ENCODE results near the gene NTF3.

Gene NTF3

DNA sequence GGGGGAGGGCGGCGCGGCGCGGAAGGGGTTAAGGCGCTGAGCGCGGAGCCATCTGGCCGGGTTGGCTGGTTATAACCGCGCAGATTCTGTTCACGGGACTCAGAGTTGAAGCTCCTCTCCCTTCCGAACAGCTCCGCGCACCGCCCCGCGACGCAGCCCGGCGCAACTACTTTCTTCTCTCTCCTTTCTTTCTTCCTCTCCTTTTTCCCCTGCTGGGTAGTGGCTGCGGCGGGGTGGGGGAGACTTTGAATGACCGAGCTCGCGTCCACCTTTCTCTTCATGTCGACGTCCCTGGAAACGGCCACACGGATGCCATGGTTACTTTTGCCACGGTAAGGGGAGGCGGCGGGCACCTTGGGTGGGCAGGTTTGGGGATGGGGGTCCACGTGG, at the start of gene NTF3:
Gene NTF3, plus strand, starts transcription at position 98 of the 390 bp plus-strand sequence. Its CDS starts 217 bp downstream, at position 315.
- DNase-seq: no peak

DNA sequence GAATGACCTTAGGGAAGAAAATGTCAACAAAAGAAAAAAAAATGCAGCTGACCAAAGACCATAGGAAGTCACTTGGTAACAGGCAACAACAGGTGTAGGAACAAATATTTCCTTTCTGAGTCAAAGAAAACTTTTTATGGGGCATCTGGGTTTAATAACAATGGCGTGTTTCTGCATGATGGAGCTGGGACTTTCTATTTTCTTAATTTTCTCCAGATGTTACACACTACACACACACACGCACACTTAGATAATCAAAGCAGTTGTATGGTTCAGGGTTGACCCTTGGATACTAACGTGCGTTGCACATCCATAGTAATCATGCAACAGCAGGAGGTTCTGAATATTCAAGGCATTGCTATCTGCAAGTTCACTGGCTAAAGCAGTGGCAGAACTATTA, 47.9 kb upstream of the NTF3 start:
- DNase-seq: no peak

DNA sequence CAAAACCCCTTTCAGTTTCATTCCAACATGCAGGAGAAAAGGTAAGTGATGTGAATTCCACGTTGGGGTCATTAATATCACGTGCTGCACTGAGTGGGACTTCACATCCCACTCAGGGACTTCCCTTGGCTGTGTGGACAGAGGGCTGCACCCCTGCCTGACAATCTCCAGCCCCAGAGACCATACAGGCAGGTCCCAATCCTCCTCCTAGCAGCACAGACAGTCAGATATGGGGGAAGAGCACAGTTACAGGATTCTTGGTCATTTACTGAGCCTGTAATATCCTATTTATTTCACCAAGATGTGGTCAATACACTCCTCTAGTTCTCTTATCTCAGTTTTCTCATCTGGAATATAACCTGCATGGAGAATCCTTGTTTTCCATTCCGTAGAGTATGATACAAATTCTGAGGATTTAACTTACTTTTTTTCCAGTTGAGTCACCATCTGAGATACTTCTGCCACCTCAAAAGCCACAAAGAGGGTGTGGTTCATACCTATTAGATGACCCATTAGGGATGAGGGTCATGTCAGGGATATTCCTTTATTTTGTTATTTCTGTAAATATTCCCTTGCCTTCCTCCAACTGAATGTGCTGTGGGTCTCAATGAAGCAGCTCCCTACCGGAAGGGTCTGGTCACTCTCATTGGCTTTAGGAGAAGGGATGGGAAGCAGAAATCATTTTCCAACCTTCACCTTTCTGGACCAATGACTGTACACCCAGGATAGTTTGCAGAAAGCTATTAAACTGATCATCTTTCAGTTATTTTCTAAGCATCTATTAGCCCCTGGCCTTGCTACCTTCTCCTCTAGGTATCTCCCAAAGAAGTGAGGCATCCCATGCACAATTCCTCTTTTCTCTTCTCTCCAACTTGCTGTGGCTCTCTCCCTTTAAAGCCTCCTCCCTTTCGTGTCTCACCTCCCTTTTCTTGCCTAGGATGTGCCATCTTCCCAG, 43.0 kb upstream of the NTF3 start:
- no peak for DNase-seq

DNA sequence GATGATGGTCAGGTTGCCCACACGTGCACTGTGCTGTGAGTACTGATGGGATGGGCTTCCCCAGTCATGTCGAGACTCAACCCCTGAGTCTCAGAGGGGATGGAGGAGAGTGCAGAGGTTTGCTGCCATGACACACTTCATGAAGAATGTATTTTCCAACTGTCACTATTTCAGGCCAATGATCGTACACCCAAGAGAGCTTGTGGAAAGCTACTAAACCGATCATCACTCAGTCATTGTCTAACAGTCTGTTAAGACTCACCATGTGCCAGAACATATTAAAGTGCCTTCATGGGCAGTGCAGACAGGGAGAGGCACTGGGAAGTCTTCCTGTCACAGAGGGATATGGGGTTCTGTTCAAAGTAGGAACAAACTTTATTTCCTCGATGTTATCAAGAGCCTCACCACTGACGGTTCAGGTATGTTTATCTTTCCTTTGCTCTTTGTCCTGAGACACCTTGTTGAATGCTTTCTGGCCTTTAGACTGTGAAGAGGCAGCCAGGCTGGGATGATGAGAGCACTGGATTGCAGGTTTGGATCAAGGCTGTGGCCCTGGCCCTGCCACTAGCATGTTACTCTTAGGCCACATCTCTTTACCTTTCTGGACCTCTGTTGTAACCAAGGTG, 41.6 kb upstream of the NTF3 start:
- DNase-seq: no peak

DNA sequence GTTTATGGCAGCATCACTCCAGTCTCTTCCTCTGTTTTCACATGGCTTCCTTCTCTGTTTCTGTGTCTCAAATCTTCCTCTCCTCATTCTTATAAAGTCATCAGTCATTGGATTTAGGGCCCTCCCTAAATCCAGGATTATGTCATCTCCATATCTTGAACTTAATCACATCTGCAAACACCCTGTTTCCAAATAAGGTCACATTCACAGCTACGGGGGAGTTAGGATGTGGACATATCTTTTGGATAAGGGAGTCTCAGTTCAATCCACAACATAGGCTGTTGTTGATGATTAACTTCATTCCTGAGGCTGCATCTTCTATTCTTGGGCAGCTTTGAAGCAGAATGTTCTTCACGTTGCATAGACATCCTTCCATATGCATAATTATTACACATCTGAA, 40.3 kb upstream of the NTF3 start:
- DNase-seq: no peak

DNA sequence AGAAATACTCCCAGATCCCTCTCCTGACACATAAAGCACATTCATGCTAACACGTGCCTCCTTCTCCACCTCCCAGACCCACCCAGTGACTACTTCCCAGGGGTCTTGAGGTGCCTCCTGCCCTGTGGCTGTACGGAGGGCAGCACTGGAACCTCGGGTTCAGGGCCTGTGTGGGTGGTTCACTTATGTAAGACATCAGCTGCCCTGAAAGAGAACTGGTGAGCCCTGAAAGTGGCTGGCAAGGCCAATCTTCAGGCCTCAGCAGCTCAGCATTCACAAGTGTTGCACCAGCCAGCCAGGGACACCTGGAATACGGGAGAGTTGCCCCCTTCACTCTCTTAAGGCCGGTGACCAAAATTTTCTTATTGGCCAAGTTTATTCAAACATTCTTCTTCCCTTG, 38.9 kb upstream of the NTF3 start:
- no peak for DNase-seq

DNA sequence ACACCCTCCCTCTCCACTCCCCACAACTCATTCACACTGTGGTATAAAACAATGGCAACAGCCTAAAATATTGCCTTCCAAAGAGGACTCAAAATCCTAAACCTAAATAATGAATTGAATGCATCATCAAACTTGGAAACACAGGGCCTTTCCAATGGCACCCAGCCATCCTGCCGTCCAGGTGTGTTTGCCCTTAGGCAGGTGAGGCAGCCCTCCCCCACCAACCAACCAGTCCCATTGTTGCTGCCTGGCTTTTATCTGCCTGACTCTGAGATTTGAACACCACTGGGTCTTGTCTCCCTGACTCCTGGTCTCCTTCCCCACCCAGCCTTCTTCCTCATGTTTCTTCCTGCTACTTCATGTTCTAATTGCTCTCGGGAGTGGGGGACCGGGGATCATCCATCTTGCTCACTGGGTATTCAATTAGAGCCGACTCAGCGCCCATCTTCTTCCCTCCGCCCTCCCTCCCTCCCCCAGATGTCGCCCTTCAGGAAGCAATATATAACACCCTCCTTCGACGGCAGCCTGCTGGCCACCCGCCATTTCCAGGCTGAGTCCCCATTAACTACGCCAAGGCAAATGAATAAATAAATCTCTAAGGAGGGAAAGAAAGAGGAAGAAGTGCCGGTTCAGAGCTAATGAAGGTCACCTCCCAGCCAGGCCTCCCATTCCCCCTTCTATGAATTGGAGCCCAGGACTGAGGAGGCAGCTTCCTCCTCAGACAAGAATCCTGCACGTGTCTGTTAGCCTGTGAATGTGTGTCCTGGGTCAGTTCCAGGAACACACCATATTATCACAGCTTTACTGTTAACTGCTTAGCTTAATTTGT, 36.3 kb upstream of the NTF3 start:
- peak; percentile 68 for DNase-seq

DNA sequence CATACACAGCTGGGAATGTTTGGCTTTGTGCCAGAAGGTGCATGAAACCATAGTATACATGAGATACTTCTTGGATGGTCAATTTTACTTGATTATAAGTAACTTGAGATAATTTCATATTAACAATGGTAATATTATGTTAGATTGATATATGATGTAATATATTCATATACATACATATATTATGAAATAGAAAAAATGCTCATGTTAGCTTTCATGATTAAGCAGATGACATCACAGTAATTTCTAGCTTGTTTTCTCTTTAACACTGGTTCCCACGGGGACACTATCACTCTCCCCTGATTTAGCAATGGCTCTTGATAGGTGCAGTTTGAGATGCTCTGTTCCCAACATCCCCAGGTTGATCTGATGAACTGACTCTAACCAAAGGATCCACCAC, 35.4 kb upstream of the NTF3 start:
- no peak for DNase-seq

DNA sequence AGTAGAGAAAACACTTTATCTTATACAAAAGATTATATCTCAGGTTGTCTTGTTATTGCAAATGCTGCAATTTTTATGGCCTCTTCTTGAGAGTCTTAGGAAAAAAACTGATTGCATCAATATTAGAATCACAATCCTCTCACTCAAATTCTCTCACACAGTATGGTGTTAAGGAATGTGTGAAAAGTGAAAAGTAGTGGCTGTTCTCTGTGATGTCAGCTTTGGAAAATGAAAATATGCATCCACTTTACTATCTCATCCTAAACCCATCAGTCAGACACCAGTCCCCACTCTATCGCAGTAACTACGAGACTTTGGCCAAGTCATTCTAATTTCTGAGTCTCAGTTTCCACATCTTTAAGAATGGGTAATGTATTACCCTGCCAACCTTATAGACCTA, 32.6 kb upstream of the NTF3 start:
- no peak for DNase-seq

DNA sequence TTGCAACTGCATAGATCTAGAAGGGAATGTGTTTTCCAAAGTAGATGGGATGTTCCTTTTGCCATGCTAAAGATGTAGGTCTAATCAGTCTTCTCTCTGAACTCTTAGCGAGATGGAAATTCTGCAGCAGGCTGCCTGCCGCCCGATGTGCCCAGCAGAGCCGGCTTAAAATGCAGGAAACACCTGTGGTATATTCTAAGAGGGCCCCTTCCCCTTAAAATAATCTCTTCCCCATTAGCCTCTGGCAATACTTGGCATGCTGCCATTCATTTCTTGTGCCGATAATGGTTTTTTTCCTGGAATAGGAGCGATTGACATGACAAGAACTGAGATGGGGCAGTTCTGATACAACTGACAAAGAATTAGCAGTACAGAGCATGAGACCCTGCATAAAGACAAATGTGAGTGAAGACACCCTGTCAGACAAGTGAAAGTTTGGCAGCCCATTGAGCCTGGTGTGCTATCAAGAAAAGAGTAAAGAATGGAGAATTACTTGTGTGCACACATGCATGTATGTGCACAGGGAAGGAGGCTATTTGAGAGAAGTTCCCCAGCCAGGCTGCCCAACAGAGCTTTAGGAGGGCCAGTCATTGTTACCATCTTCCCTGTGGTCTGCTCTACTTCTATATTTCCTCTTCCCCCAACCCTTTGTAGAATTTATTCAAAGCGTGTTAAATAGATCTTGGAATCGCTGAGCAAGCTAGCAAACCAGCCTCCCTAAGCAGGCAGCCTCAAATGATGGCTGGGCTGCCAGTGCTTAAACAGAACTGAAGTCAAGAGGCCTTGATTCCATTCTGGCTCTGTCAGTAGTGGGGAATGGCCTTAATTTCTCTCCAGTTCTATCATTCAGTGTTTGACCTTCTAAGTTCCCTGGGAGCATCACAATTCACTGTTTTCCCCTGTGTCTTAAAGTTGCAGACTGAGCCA, 29.6 kb upstream of the NTF3 start:
- peak; percentile 13 for DNase-seq

DNA sequence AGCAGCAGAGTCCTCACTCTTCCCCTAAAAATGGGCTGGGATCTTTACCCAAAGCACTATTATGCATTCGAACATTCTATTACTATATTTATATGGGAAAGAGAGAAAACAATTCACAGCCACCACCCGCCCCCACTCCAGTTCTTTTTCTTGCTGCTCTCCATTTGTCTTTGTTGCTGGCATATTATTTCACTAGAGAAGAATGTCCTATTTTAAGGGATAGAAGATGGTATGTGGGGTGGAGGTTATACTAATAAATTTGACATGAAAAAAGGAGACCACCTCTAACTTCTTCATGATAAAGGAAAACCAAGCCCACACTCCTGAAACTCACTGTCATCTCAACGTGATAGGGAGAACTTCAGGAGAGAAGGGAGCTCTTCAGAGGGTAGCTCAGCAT, 28.5 kb upstream of the NTF3 start:
- no peak for DNase-seq

DNA sequence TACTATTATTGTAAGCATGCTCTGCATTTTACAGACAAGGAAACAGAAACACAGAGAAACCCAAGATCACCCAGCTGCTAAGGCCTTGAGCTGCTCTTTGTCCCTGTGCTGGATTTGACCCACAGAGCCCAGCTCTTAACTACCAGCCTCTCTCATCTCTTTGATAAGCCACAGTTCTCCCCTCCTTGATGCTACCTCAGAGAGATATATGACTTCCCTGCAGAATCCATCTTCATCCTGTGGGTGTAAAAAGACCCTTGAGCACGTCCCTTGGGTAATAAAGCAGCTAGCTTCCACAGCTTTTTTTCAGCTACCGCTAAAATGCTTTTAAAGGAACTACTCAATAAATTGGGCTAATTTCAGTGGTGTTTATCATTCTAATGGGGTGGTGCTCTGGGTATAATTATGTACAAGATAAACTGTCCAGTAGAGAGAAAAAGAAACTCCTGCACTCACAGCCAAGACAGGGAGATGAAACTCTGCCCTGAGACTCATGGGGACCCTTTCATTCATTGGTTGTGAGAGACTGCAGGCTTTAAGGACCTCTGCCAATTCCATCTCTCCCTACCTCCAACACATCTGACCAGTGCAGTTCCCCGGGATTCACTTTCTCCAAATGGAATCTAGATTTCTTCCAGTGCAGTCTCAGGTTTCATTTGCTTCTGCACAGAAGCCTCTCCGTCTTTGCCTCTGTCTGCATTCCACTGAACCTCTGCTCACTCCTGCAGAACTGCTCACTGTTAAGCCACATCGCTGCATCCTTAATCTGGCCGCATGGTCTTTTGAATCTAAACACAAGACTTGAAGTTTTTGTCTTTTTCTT, 24.7 kb upstream of the NTF3 start:
- no peak for DNase-seq

DNA sequence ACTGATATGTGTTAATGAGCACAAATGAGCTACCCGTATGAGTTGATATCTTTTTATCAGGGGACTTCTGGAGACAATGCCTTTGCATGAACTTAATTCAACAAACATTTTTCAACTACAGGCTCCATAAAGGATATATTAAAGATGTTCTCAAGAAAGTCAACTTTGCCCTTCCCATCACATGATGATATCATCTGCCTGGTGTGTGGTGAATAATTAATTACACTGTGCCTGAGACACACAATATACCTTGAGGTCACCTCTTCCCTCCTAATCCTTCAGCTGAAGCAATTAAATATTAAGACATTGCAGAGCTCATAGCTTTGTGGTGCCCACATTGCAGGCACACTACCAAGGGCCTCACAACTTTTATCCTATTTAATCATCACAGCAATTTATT, 22.3 kb upstream of the NTF3 start:
- no peak for DNase-seq

DNA sequence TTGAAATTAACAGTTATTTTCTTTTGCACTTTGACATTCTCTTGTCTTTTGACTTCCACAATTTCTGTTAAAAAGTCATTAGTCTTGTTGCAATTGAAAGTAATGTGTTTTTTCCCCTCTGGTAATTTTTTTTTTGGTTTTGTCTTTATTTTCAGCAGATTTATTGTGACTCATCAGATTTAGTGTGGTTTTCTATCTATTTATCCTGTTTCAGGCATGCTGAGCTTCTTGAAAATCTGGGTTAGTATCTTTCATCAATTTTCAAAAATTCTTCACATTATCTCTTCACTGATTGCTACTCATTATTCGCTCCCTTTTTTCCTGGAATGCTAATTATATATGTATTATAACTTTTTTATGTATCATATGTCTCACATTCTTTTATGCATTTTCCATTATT, 15.3 kb upstream of the NTF3 start:
- DNase-seq: no peak

DNA sequence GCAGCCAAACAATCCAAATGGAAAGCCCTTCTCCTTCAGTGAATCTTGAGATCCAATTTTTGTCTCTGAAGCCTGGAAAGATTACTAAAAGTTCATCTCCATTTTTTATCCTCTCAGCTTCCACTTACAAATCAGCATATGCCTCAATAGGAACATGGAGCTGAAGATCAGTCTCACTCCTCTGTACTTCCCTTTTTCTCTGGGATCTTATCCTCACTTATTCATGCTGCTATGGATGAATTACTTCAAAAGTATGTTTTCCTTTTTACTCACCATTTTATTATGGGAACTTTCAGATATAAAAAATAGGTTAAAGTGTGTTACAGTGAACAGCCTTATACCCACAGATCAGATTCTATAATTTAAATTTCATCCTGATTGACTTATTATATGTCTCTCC, 14.4 kb upstream of the NTF3 start:
- DNase-seq: no peak

DNA sequence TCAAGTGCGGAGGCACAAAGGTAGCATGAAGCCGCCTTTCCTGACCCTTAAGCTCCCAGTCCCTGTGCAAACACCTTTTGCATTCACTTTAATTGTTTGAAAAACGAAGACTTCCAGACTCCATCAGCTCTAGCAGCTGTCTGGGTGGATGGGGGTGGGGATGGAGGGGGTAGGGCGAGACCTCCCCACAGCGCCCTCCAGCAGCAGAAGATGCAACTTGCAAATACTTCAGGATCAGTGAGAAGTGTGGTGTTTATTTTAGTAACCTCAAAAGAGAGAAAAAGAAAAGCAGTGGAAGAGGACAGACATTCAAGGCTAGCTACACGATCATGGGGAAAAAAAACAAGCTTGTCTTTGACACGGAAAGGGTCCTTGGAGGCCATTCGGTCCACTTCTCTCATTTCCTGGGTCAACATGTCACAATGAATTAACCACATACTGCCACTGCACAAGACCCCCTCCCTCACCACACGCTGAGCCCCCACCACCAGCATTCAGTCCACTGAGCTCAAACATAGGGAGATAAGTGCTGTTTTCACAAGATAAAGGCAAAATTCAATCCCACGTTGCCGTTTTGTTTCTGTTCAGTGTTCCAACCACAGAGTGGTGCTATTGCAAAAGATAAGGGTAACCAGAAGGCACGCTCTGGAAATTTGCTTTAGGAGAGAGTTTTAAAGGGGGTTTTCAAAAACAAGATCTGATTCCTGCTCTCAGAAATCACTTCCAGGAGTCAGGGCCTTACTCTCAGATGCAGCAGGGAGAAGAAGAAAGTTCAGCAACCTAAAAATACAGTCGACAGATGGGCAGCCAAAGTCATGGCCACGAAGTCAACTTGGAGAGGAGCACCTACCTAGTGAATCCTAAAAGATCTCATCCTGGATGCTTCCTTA, 3.3 kb upstream of the NTF3 start:
- DNase-seq: peak; percentile 14

DNA sequence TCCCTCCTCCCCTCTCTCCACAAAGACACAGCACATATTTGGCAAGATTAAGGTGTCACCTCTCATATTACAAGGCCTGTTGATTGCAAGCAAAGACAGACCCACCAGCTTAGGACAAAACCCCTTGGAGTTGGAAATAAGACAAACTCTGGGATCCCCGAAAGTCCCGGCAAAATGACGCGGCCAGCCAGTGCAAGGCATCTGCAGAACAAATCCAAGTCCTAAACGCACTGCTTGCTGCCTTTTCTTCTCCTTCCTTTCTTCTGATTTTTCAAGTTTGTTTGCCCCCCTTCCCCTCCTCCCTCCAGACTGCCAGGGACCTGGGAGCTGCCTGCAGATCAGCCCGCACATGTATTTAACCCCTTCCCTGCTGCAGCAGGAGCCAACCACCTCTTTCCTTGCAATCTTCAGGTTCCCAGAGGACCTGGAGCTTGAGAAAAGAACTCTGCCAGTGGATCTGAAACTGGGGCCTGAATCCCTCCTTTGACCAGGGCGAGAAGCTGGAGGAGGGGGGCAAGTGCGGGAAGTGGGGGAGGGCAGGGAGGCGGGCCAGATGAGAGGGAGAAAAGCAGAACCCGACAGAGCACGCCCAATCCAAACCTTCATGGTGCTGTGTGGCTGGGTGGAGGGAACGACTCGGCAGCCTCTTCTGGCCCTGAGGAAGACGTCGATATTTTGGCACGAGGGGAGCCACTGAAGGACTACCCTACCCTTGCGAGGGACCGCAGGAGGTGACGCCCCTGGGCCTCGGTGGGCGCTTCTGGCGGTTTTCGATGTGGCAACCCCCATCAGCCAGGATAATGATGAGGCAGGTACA, 2.0 kb upstream of the NTF3 start:
- no peak for DNase-seq

DNA sequence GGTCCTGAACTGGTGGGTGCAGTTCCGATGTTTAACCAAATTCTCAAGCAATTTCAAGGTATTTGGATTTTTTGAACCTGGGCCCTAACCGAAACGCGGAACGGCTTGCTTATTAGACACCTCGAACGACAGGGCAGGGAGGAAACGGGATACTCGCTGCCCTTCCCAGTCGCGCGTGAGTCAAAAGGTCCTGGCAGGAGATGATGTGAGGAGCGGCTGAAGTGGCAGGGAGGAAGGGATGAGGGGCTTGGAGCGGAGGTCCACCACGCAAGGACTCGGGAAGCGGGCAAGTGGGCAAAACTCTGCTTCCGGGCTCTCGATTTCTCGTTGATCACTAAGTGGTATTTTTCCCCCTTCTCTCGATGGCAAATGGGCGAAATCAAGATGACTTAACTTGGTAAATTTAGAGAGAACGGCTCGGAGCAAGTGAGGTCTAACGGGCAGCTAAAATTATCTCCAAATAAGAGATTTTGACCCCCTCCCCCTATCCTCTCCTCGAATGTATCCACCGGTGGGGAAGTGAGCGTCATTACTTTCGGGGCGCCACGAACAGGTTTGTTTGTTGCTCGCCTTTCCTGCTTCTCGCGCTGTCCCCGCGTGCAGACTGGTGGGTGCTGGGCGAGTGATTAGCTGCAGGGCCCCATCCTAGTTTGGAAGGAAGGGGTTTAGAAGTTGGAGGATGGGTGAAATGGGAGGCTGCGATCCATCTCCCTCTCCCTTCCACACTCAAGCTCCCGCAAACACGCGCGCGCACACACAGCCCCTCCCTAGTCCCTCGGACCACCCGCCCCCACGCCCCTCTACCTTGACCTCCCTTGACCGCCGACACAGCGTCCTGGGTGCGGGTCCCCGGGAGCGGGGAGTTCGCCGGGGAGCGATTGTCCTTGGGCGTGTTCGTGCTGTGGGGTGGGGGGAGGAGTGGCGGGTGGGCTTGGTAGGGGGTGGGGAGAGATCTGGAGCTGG, 986 bp upstream of the NTF3 start:
- DNase-seq: no peak

Data from DMS79 (cell line).